Adrenal gland (tissue), 12 donors: ENCODE data around the gene CIB2. TPM values are rescaled to one million over a fixed set of nuclear protein-coding genes. Genes with fewer than 3 reads are reported as not detected.
A peak's percentile ranks its signal among the peaks of the same experiment; 100 is the strongest.

Experiments used
- DNase-seq, 7 donors: peaks; one replicate each; pipeline ENCODE4 v3.0.0-alpha.2; 2019 to 2020
- H3K27ac ChIP-seq, 5 donors: fragments of 200-600 bp; sonication (generic) in 4 of 5; 1 replicate in 3 of 5; 2 replicates in 2 of 5; pipeline versions ENCODE4 v1.5.1 to v1.8.0; 2016 to 2020; ENCODE audit warnings: mild to moderate bottlenecking in 1 of 5
- H3K27me3 ChIP-seq: fragments of 200-600 bp; 2 replicates; pipeline ENCODE4 v1.8.0; 2021
- H3K36me3 ChIP-seq, 2 donors: fragments of 200-600 bp; replicated peaks in 1 of 2; 1 replicate in 1 of 2; 2 replicates in 1 of 2; pipeline versions ENCODE4 v1.5.1 to v1.8.0; 2018 to 2022
- H3K4me1 ChIP-seq, 2 donors: fragments of 200-600 bp; replicated peaks in 1 of 2; 1 replicate in 1 of 2; 2 replicates in 1 of 2; pipeline versions ENCODE4 v1.5.1 to v1.8.0; 2018 to 2021
- H3K4me3 ChIP-seq, 4 donors: fragments of 200-600 bp; sonication (generic) in 3 of 4; one replicate each; pipeline ENCODE4 v1.5.1; 2016 to 2018
- H3K9me3 ChIP-seq, 3 donors: fragments of 200-600 bp; sonication (generic) in 1 of 3; replicated peaks in 1 of 3; 1 replicate in 2 of 3; 2 replicates in 1 of 3; pipeline versions ENCODE4 v1.5.1 to v1.8.0; 2016 to 2021
- CTCF ChIP-seq, 6 experiments: fragments of 450-650 bp in 4 of 6; fragments of 200-600 bp in 2 of 6; sonication (generic) in 1 of 6; IDR thresholded peaks; 1 replicate in 5 of 6; 2 replicates in 1 of 6; pipeline versions ENCODE4 v1.5.1 to v1.8.0; 2016 to 2021; ENCODE audit warnings: antibody characterized with exemption in 6 of 6, mild to moderate bottlenecking in 2 of 6, moderate library complexity in 1 of 6
- POLR2A ChIP-seq, 2 donors: fragments of 450-650 bp; IDR thresholded peaks; one replicate each; pipeline ENCODE4 v1.6.1; 2017; ENCODE audit warnings: antibody characterized with exemption in 2 of 2, mild to moderate bottlenecking in 2 of 2, moderate library complexity in 1 of 2
- WGBS, 4 donors: extraction: QIAGEN DNeasy Blood & Tissue Kit in 2 of 4; methylation state at CpG; one replicate each; pipeline versions ENCODE4 v1.1.5 to v1.1.7; 2013 to 2017; 5-methylcytosine and 5-hydroxymethylcytosine counted together
- intact Hi-C, 2 donors: fragments of 100-400 bp; cut with DNase I; formaldehyde crosslinking; loops; one replicate each; pipeline versions ENCODE4 v1.14.1 to v1.15.0; 2022 to 2023
- polyA plus RNA-seq, 3 donors: library from polyadenylated mRNA; stranded (reverse); fragments of 200-250 nt in 2 of 3; fragments of 350-450 nt in 1 of 3; fragmentation: Illumina TruSeq in 1 of 3; extraction: RNeasy Lipid Tissue Mini Kit (QIAGEN cat#74804) in 1 of 3; gene quantifications; one replicate each; pipeline ENCODE4 v1.2.3, GENCODE V29; 2013 to 2014
- total RNA-seq, 9 donors: library from RNA; depleted of rRNA in 4 of 9; stranded (reverse); fragments of >200 nt in 4 of 9; fragments of 120-200 nt in 1 of 9; fragmentation: NEBNext Ultra II Directional in 1 of 9; extraction: Animal tissue kit (Norgen Biotek cat#: 25700) in 1 of 9; gene quantifications; one replicate each; pipeline versions ENCODE4 v1.1.0 to v1.2.4, GENCODE V29; 2013 to 2023
- donor health status: healthy with polysubstance abuse.
- donor health status: Bipolar disorder and iron deficiency.
- donor health status: DM: yes; HTN: yes; CAD: no.
- donor health status: DM: no; HTN: no; CAD: no.
- donor health status: DM: no; HTN: no; CAD: no.
- donor health status: DM: yes; HTN: yes; CAD: no.

The CIB2 gene
- total and polyA plus RNA-seq, 12 donors: 4.4 to 37.8 (median 19.7) TPM

GRCh38 chr15:78104566-78105475 is 26.4 kb downstream of the CIB2 start:
- H3K27ac ChIP-seq: no peak overlapping the region
- intact Hi-C loops: loop anchor here in 1 of 2 donors (5.0 kb wide), 1 partner anchor 138 kb away; no protein-coding TSS in a partner anchor
- H3K4me3 ChIP-seq: no peak overlapping the region
- no peak for DNase-seq
- H3K36me3 ChIP-seq: no peaks in the 10 kb centered on the region
- H3K9me3 ChIP-seq: no peaks in the 10 kb centered on the region
- H3K27me3 ChIP-seq: no peaks in the 10 kb centered on the region
- TF ChIP-seq POLR2A (IDR thresholded peaks at IDR 0.05) (no peak), CTCF (IDR thresholded peaks at IDR 0.05) (no peak)
- 77 to 91% (median 85%) methylated on average over 12 of the region's 12 CpGs for WGBS, 4 donors
- peaks cover 0 to 15% of the 10 kb centered on the region in 2 donors for H3K4me1 ChIP-seq

DNA sequence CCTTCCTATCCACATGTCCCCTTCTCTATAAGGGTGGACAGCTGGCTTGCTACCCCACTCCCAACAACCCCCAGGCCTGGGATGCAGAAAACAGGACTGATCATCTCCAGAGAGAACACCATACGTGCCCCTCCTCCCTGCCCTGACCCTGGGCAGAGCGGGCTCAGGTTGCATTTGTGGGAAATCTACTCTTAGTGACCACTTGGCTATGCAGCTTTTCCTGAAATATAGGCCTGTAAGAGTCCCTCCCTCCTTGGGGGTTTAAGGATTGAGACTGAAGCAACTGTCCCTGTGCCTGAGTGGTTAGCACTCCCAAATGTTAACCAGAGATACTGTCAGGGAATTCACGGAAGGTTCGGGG is 27.1 kb downstream of the CIB2 start:
- no peak overlapping the region for H3K4me3 ChIP-seq
- H3K27me3 ChIP-seq: no peaks in the 10 kb centered on the region
- no peaks in the 10 kb centered on the region for H3K9me3 ChIP-seq
- WGBS, 4 donors: 86 to 92% (median 89%) methylated on average over 4 of the region's 4 CpGs
- no peak for DNase-seq
- H3K27ac ChIP-seq: peak overlapping the region in 1 of 5 donors; percentile 38
- no peaks in the 10 kb centered on the region for H3K36me3 ChIP-seq
- peaks cover 0 to 15% of the 10 kb centered on the region in 2 donors for H3K4me1 ChIP-seq
- TF ChIP-seq CTCF (IDR thresholded peaks at IDR 0.05) (no peak), POLR2A (IDR thresholded peaks at IDR 0.05) (no peak)
- intact Hi-C loops: no loop called here

GRCh38 chr15:78103406-78104118 is 27.7 kb downstream of the CIB2 start:
- intact Hi-C loops: no loop called here
- Histone ChIP-seq H3K36me3 (no peaks in the 10 kb centered on the region), H3K27me3 (no peaks in the 10 kb centered on the region), H3K9me3 (no peaks in the 10 kb centered on the region), H3K27ac (peak overlapping the region in 2 of 5 donors; percentile 21 to 38), H3K4me3 (no peak overlapping the region), H3K4me1 (peaks cover 0 to 15% of the 10 kb centered on the region in 2 donors)
- TF ChIP-seq POLR2A (IDR thresholded peaks at IDR 0.05) (no peak), CTCF (IDR thresholded peaks at IDR 0.05) (no peak)
- peak in 3 of 7 donors; percentile 30 to 39 (median 34) for DNase-seq
- 68 to 88% (median 80%) methylated on average over 12 of the region's 12 CpGs for WGBS, 4 donors

GRCh38 chr15:78102741-78103140 is 28.5 kb downstream of the CIB2 start:
- no peak for TF ChIP-seq POLR2A (IDR thresholded peaks at IDR 0.05)
- TF ChIP-seq CTCF (IDR thresholded peaks at IDR 0.05): no peak
- H3K27ac ChIP-seq: no peak overlapping the region
- no peak overlapping the region for H3K4me3 ChIP-seq
- peaks cover 0 to 15% of the 10 kb centered on the region in 2 donors for H3K4me1 ChIP-seq
- H3K9me3 ChIP-seq: no peaks in the 10 kb centered on the region
- DNase-seq: no peak
- no peaks in the 10 kb centered on the region for H3K27me3 ChIP-seq
- no peaks in the 10 kb centered on the region for H3K36me3 ChIP-seq
- WGBS, 4 donors: 79 to 95% (median 89%) methylated on average over 4 to 6 of the region's 6 CpGs
- intact Hi-C loops: no loop called here
